Thymus (tissue), 14 donors: ENCODE measurements around the gene ARSB. TPM values are rescaled to one million over a fixed set of nuclear protein-coding genes. Genes with fewer than 3 reads are reported as not detected.

Source experiments
- DNase-seq, 9 donors: peaks; one replicate each; pipeline ENCODE4 v3.0.0-alpha.2; 2013; ENCODE audit warnings: low spot score in 9 of 9, low read depth in 6 of 9, missing footprints in 1 of 9
- H3K27ac ChIP-seq, 2 donors: one replicate each; pipeline ENCODE4 v1.5.1; 2013; ENCODE audit warnings: control low read depth in 1 of 2, low read depth in 1 of 2, low read length in 1 of 2, mild to moderate bottlenecking in 1 of 2, moderate library complexity in 1 of 2
- H3K27me3 ChIP-seq, 2 donors: one replicate each; pipeline ENCODE4 v1.5.1; 2013; ENCODE audit warnings: low read length in 1 of 2; ENCODE audit not compliant: control insufficient read depth in 2 of 2, insufficient read depth in 1 of 2
- H3K36me3 ChIP-seq, 2 donors: one replicate each; pipeline ENCODE4 v1.5.1; 2013; ENCODE audit warnings: low read length in 1 of 2, mild to moderate bottlenecking in 1 of 2, moderate library complexity in 1 of 2; ENCODE audit not compliant: control insufficient read depth in 2 of 2, insufficient read depth in 2 of 2
- H3K4me1 ChIP-seq, 2 donors: one replicate each; pipeline ENCODE4 v1.5.1; 2013; ENCODE audit warnings: low read length in 2 of 2; ENCODE audit not compliant: control insufficient read depth in 2 of 2, insufficient read depth in 2 of 2
- H3K4me3 ChIP-seq, 2 donors: one replicate each; pipeline ENCODE4 v1.5.1; 2013; ENCODE audit warnings: low read length in 2 of 2, control low read depth in 1 of 2, mild to moderate bottlenecking in 1 of 2
- H3K9me3 ChIP-seq, 2 donors: one replicate each; pipeline ENCODE4 v1.5.1; 2013; ENCODE audit warnings: low read length in 1 of 2, mild to moderate bottlenecking in 1 of 2; ENCODE audit not compliant: control insufficient read depth in 2 of 2, insufficient read depth in 1 of 2
- WGBS: extraction: QIAGEN DNeasy Blood & Tissue Kit; methylation state at CpG from one replicate; pipeline ENCODE4 v1.1.7; 2013; 5-methylcytosine and 5-hydroxymethylcytosine counted together
- long read RNA-seq, 10 donors: transcript quantifications; one replicate each; lab custom pipeline, GENCODE V29; 2026
- polyA plus RNA-seq: library from polyadenylated mRNA; stranded (reverse); fragments of 200-250 nt; gene quantifications from one replicate; pipeline ENCODE4 v1.2.3, GENCODE V29; 2013
- total RNA-seq: library from RNA; stranded (reverse); fragments of 120-200 nt; gene quantifications from one replicate; pipeline ENCODE4 v1.2.4, GENCODE V29; 2013
- donor health status: healthy.

The ARSB gene
- 4.4 TPM for total RNA-seq
- polyA plus RNA-seq = 2.4 TPM
- long read RNA-seq, donor 1 = 0 reads
- long read RNA-seq, donor 2 = 0 reads
- long read RNA-seq, donor 3 = 0 reads
- long read RNA-seq, donor 4 = 0 reads
- long read RNA-seq, donor 5, full-length matches to known transcripts = 4 of 4 reads
- long read RNA-seq, donor 5, partial matches to known transcripts = 0 of 4 reads
- long read RNA-seq, donor 5, other reads (novel, unspliced or antisense) = 0 of 4 reads
- long read RNA-seq, donor 6 = 0 reads
- long read RNA-seq, donor 7, full-length matches to known transcripts = 1 of 1 reads
- long read RNA-seq, donor 7, partial matches to known transcripts = 0 of 1 reads
- long read RNA-seq, donor 7, other reads (novel, unspliced or antisense) = 0 of 1 reads
- long read RNA-seq, donor 8, full-length matches to known transcripts = 1 of 1 reads
- long read RNA-seq, donor 8, partial matches to known transcripts = 0 of 1 reads
- long read RNA-seq, donor 8, other reads (novel, unspliced or antisense) = 0 of 1 reads
- long read RNA-seq, donor 9, full-length matches to known transcripts = 1 of 1 reads
- long read RNA-seq, donor 9, partial matches to known transcripts = 0 of 1 reads
- long read RNA-seq, donor 9, other reads (novel, unspliced or antisense) = 0 of 1 reads
- long read RNA-seq, donor 10 = 0 reads

GRCh38 chr5:78985116-78985724 lies at the start of gene ARSB:
ARSB (minus strand) TSS chr5:78985310; CDS start chr5:78985248, 62 bp downstream.
- Histone ChIP-seq H3K9me3 (no peaks in the 10 kb centered on the region), H3K4me3 (peak within 1 kb of the TSS; percentile 61 to 94), H3K4me1 (peaks cover 0 to 15% of the 10 kb centered on the region in 2 donors), H3K36me3 (no peaks in the 10 kb centered on the region), H3K27ac (peak within 1 kb of the TSS; percentile 55 to 95), H3K27me3 (peaks cover 0 to 8% of the 10 kb centered on the region in 2 donors)
- WGBS = under 1% methylated on average over 57 of the region's 57 CpGs
- DNase-seq = peak in 5 of 9 donors; percentile 20 to 51 (median 32)

GRCh38 chr5:79032782-79033181 lies 47.7 kb upstream of the ARSB start:
- no peaks in the 10 kb centered on the region for H3K27me3 ChIP-seq
- no peak overlapping the region for H3K4me3 ChIP-seq
- H3K4me1 ChIP-seq = no peaks in the 10 kb centered on the region
- no peak overlapping the region for H3K27ac ChIP-seq
- peaks cover 0 to 3% of the 10 kb centered on the region in 2 donors for H3K9me3 ChIP-seq
- WGBS = 96% methylated on average over 5 of the region's 5 CpGs
- H3K36me3 ChIP-seq = no peaks in the 10 kb centered on the region
- no peak for DNase-seq

GRCh38 chr5:79032031-79032695 lies 47.1 kb upstream of the ARSB start:
- no peak overlapping the region for H3K27ac ChIP-seq
- H3K36me3 ChIP-seq = no peaks in the 10 kb centered on the region
- WGBS = 97% methylated on average over 10 of the region's 10 CpGs
- no peak overlapping the region for H3K4me3 ChIP-seq
- no peaks in the 10 kb centered on the region for H3K27me3 ChIP-seq
- no peak for DNase-seq
- H3K4me1 ChIP-seq = no peaks in the 10 kb centered on the region
- H3K9me3 ChIP-seq = peaks cover 0 to 3% of the 10 kb centered on the region in 2 donors

- no peak for DNase-seq
- no peak overlapping the region for H3K4me3 ChIP-seq
- no peak overlapping the region for H3K27ac ChIP-seq
- no peaks in the 10 kb centered on the region for H3K36me3 ChIP-seq
- no peaks in the 10 kb centered on the region for H3K9me3 ChIP-seq
- H3K4me1 ChIP-seq = no peaks in the 10 kb centered on the region
- 100% methylated on average over 1 of the region's 1 CpG for WGBS
- no peaks in the 10 kb centered on the region for H3K27me3 ChIP-seq
Measured at GRCh38 chr5:79031485-79031867, 46.4 kb upstream of the ARSB start.

GRCh38 chr5:79030663-79031484 lies 45.8 kb upstream of the ARSB start:
- no peaks in the 10 kb centered on the region for H3K36me3 ChIP-seq
- 93% methylated on average over 11 of the region's 11 CpGs for WGBS
- H3K4me3 ChIP-seq = no peak overlapping the region
- no peaks in the 10 kb centered on the region for H3K9me3 ChIP-seq
- DNase-seq = no peak
- no peaks in the 10 kb centered on the region for H3K27me3 ChIP-seq
- H3K4me1 ChIP-seq = no peaks in the 10 kb centered on the region
- no peak overlapping the region for H3K27ac ChIP-seq

- Histone ChIP-seq H3K4me3 (no peak overlapping the region), H3K27ac (no peak overlapping the region), H3K9me3 (no peaks in the 10 kb centered on the region), H3K4me1 (peaks cover 0 to 3% of the 10 kb centered on the region in 2 donors), H3K36me3 (no peaks in the 10 kb centered on the region), H3K27me3 (peaks cover 0 to 4% of the 10 kb centered on the region in 2 donors)
- WGBS = 17% methylated on average over 13 of the region's 13 CpGs
- peak; percentile 14 to 69 (median 40) for DNase-seq
Measured at GRCh38 chr5:79025054-79025472, 40.0 kb upstream of the ARSB start.

- 96% methylated on average over 1 of the region's 1 CpG for WGBS
- H3K4me1 ChIP-seq = peaks cover 0 to 3% of the 10 kb centered on the region in 2 donors
- H3K36me3 ChIP-seq = no peaks in the 10 kb centered on the region
- H3K27ac ChIP-seq = no peak overlapping the region
- no peak for DNase-seq
- H3K9me3 ChIP-seq = no peaks in the 10 kb centered on the region
- peaks cover 0 to 4% of the 10 kb centered on the region in 2 donors for H3K27me3 ChIP-seq
- no peak overlapping the region for H3K4me3 ChIP-seq
Measured at GRCh38 chr5:79023947-79024346, 38.8 kb upstream of the ARSB start.

- Histone ChIP-seq H3K27ac (no peak overlapping the region), H3K9me3 (no peaks in the 10 kb centered on the region), H3K27me3 (peaks cover 0 to 4% of the 10 kb centered on the region in 2 donors), H3K4me3 (no peak overlapping the region), H3K36me3 (no peaks in the 10 kb centered on the region), H3K4me1 (peaks cover 0 to 3% of the 10 kb centered on the region in 2 donors)
- no peak for DNase-seq
- WGBS = 99% methylated on average over 1 of the region's 1 CpG
Measured at GRCh38 chr5:79023348-79023747, 38.2 kb upstream of the ARSB start.
